ENCODE results near the gene DTYMK.
A peak's percentile ranks its signal among the peaks of the same experiment; 100 is the strongest.

DTYMK gene

DNA sequence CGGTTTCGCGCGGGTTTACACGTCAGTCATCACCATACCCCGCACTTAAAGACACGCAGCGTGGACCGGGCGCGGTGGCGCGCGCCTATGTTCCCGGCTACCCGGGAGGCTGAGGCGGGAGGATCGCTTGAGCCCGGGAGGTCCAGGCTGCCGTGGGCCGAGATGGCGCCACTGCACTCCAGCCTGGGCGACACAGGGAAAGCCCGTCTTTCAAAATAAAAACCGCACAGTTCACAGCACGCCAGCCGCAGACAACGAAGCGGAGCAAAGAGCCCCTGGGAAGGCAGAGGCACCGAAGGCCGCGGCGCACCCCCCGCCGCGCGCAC lies 328 bp downstream of the DTYMK start:
- H3K4me3 ChIP-seq (ENCODE audit: low read length in 2 of 2): peak overlapping the region; percentile 84 to 87

DNA sequence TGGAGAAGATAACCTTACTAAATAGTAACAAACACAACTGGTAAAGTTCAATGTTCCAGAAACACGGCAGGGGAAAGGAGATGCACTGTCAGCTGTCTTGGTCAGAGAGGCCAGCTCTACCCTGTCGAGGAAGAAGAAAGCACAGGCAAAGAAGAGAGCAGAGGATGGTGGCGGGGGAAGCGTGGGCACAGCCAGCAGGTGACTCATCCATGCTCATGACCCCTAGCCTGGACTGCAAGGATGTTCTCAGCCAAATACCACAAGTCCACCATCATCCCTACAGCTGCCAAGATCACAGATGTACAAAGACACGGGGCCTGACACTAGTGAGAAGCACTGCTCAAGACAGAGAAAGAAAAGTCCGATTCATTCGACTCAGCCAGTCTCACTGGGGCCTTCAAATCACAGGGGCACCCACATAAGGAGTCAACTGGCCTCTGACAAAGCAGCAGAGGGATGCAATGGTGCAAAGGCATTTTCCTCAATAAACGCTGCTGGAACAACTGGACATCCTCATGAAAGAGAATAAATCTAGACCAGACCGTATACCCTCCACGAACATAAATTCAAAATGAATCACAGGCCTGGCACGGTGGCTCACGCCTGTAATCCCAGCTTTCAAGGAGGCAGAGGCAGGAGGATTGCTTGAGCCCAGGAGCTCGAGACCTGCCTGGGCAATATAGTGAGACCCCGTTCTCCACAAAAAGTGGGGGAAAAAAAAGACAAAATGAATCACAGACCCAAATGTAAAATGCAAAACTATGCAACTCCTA lies 5.6 kb downstream of the DTYMK start:
- no peak overlapping the region for H3K4me3 ChIP-seq (ENCODE audit: low read length in 2 of 2)
- no peak overlapping the region for H3K27ac ChIP-seq (ENCODE audit: low read depth in 2 of 2, low read length in 2 of 2)
- H3K9ac ChIP-seq (ENCODE audit: low read depth in 1 of 2, low read length in 2 of 2): no peak overlapping the region
- H3K9me3 ChIP-seq (ENCODE audit: control insufficient read depth in 2 of 2, low read length in 2 of 2): no peaks in the 10 kb centered on the region
- no peaks in the 10 kb centered on the region for H3K27me3 ChIP-seq (ENCODE audit: control insufficient read depth in 2 of 2, insufficient read depth in 2 of 2, low read length in 2 of 2)
- H3K4me1 ChIP-seq (ENCODE audit: control insufficient read depth in 2 of 2, insufficient read depth in 2 of 2, low read length in 2 of 2): peaks cover 3 to 5% of the 10 kb centered on the region in 2 donors
- peaks cover 13 to 36% of the 10 kb centered on the region in 2 donors for H3K36me3 ChIP-seq (ENCODE audit: control insufficient read depth in 2 of 2, insufficient read depth in 2 of 2, low read length in 2 of 2)

More for the DNA sequence above, 328 bp downstream of the DTYMK start:
- Histone ChIP-seq H3K36me3 (ENCODE audit: control insufficient read depth in 2 of 2, insufficient read depth in 2 of 2, low read length in 2 of 2) (peaks cover 8 to 13% of the 10 kb centered on the region in 2 donors), H3K4me1 (ENCODE audit: control insufficient read depth in 2 of 2, insufficient read depth in 2 of 2, low read length in 2 of 2) (peaks cover 17 to 19% of the 10 kb centered on the region in 2 donors), H3K27me3 (ENCODE audit: control insufficient read depth in 2 of 2, insufficient read depth in 2 of 2, low read length in 2 of 2) (no peaks in the 10 kb centered on the region), H3K9ac (ENCODE audit: low read depth in 1 of 2, low read length in 2 of 2) (peak overlapping the region; percentile 70 to 77), H3K27ac (ENCODE audit: low read depth in 2 of 2, low read length in 2 of 2) (peak overlapping the region in 1 of 2 donors; percentile 43), H3K9me3 (ENCODE audit: control insufficient read depth in 2 of 2, low read length in 2 of 2) (no peaks in the 10 kb centered on the region)

GRCh38 chr2:241680044-241680443 lies 6.6 kb downstream of the DTYMK start:
- H3K4me1 ChIP-seq (ENCODE audit: control insufficient read depth in 2 of 2, insufficient read depth in 2 of 2, low read length in 2 of 2): no peaks in the 10 kb centered on the region
- H3K9me3 ChIP-seq (ENCODE audit: control insufficient read depth in 2 of 2, low read length in 2 of 2): no peaks in the 10 kb centered on the region
- H3K27me3 ChIP-seq (ENCODE audit: control insufficient read depth in 2 of 2, insufficient read depth in 2 of 2, low read length in 2 of 2): no peaks in the 10 kb centered on the region
- H3K36me3 ChIP-seq (ENCODE audit: control insufficient read depth in 2 of 2, insufficient read depth in 2 of 2, low read length in 2 of 2): peaks cover 13 to 36% of the 10 kb centered on the region in 2 donors
- no peak overlapping the region for H3K4me3 ChIP-seq (ENCODE audit: low read length in 2 of 2)
- H3K9ac ChIP-seq (ENCODE audit: low read depth in 1 of 2, low read length in 2 of 2): no peak overlapping the region
- no peak overlapping the region for H3K27ac ChIP-seq (ENCODE audit: low read depth in 2 of 2, low read length in 2 of 2)

DNA sequence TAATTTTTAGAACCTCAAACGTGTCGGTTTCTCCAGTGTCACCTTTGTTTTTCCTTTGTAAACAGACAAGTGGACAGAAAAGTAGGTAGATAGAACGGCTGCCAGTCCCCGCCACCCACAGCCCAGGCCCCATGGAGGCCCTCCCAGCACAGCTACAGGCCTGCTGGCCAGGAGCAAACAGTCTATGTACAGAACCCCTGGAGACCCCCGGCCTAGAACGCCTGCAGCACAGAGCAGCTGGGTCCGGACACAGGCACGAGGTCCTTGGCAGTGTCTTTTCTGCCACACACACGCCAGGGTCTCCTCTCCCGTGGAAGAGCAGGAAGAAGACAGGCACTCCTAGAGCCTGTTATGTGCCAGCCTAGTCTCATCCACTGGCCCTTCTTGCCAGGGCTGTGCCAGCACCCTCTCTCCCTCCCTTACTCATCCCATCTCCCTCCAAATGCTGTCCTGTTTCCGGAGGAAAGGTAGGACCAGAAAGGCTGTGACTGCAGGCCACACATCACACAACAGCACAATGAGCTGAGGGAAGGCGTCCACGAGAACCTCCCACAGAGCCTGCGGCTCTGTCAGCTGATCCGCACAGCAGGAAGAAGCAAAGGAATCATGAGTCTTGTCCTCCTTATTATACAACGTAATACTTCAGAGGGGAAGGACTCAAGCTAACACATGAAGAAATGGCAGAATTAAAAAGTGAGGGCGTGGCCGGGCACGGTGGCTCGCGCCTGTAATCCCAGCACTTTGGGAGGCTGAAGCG lies 7.7 kb downstream of the DTYMK start:
- Histone ChIP-seq H3K9me3 (ENCODE audit: control insufficient read depth in 2 of 2, low read length in 2 of 2) (no peaks in the 10 kb centered on the region), H3K9ac (ENCODE audit: low read depth in 1 of 2, low read length in 2 of 2) (no peak overlapping the region), H3K4me3 (ENCODE audit: low read length in 2 of 2) (no peak overlapping the region), H3K36me3 (ENCODE audit: control insufficient read depth in 2 of 2, insufficient read depth in 2 of 2, low read length in 2 of 2) (peaks cover 13 to 39% of the 10 kb centered on the region in 2 donors), H3K4me1 (ENCODE audit: control insufficient read depth in 2 of 2, insufficient read depth in 2 of 2, low read length in 2 of 2) (no peaks in the 10 kb centered on the region), H3K27me3 (ENCODE audit: control insufficient read depth in 2 of 2, insufficient read depth in 2 of 2, low read length in 2 of 2) (no peaks in the 10 kb centered on the region), H3K27ac (ENCODE audit: low read depth in 2 of 2, low read length in 2 of 2) (no peak overlapping the region)

DNA sequence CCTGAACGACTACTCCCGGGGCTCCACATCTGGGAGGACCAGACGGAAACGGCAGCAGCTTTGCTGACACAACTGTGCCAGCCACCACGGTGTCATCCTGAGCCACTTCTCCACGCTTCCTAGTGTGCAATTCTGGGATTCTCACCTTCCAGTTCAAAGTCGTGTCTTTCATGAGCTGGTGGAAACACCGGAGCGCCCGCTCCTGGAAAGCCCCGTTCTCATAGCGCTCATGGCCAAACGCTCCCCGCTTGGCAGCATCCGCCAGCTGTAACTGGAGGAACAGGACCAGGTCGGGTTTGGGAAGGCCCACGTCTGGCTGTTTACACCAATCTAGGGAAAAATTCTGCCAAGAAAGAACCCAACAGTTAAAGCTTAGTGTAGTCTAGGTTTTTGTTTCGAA lies 8.3 kb downstream of the DTYMK start:
- Histone ChIP-seq H3K9ac (ENCODE audit: low read depth in 1 of 2, low read length in 2 of 2) (no peak overlapping the region), H3K4me3 (ENCODE audit: low read length in 2 of 2) (no peak overlapping the region), H3K27me3 (ENCODE audit: control insufficient read depth in 2 of 2, insufficient read depth in 2 of 2, low read length in 2 of 2) (no peaks in the 10 kb centered on the region), H3K27ac (ENCODE audit: low read depth in 2 of 2, low read length in 2 of 2) (no peak overlapping the region), H3K4me1 (ENCODE audit: control insufficient read depth in 2 of 2, insufficient read depth in 2 of 2, low read length in 2 of 2) (no peaks in the 10 kb centered on the region), H3K9me3 (ENCODE audit: control insufficient read depth in 2 of 2, low read length in 2 of 2) (no peaks in the 10 kb centered on the region), H3K36me3 (ENCODE audit: control insufficient read depth in 2 of 2, insufficient read depth in 2 of 2, low read length in 2 of 2) (peaks cover 13 to 39% of the 10 kb centered on the region in 2 donors)

DNA sequence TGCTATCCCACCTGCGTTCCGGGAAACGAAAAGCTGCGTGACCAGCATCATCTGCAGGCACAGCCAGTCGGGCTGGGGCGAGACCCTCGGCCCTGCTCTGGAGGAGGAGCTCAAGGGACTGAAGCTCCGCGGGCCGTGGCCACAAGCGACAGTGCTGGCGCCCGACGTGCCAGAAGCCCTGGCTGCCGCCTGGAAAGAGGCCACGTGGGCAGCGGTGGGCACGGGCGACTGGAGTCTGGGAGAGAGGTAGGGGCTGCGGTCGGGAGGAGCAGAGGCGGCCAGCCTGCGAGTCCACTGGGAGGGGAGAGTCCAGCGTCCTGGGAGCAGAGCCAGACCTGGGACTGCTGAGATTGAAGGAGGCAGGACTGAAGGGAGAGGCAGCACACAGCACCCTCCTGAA lies 9.2 kb downstream of the DTYMK start:
- no peaks in the 10 kb centered on the region for H3K27me3 ChIP-seq (ENCODE audit: control insufficient read depth in 2 of 2, insufficient read depth in 2 of 2, low read length in 2 of 2)
- peaks cover 13 to 45% of the 10 kb centered on the region in 2 donors for H3K36me3 ChIP-seq (ENCODE audit: control insufficient read depth in 2 of 2, insufficient read depth in 2 of 2, low read length in 2 of 2)
- H3K4me3 ChIP-seq (ENCODE audit: low read length in 2 of 2): no peak overlapping the region
- no peak overlapping the region for H3K27ac ChIP-seq (ENCODE audit: low read depth in 2 of 2, low read length in 2 of 2)
- H3K9me3 ChIP-seq (ENCODE audit: control insufficient read depth in 2 of 2, low read length in 2 of 2): no peaks in the 10 kb centered on the region
- H3K9ac ChIP-seq (ENCODE audit: low read depth in 1 of 2, low read length in 2 of 2): no peak overlapping the region
- no peaks in the 10 kb centered on the region for H3K4me1 ChIP-seq (ENCODE audit: control insufficient read depth in 2 of 2, insufficient read depth in 2 of 2, low read length in 2 of 2)

DNA sequence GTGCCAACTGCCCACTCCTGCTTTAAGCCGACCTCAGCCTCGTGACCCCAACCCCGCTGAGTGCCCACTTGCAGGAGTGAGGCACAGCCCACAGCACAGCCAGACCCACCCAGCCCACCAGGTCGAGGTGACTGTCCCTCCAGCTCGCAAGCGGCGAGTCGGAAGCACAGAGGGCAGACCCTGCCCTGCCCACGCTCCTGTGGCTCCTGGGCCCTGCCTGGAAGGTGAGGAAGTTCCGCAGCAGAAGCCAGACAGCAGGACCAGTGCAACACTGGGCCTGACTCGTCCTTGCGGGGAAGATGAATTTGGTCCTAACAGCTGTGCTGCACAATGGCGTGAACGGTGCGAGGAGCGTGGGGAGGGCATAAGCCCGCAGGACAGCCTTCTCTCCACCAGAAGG lies 9.9 kb downstream of the DTYMK start:
- H3K4me3 ChIP-seq (ENCODE audit: low read length in 2 of 2): no peak overlapping the region
- no peak overlapping the region for H3K9ac ChIP-seq (ENCODE audit: low read depth in 1 of 2, low read length in 2 of 2)
- H3K4me1 ChIP-seq (ENCODE audit: control insufficient read depth in 2 of 2, insufficient read depth in 2 of 2, low read length in 2 of 2): no peaks in the 10 kb centered on the region
- no peaks in the 10 kb centered on the region for H3K9me3 ChIP-seq (ENCODE audit: control insufficient read depth in 2 of 2, low read length in 2 of 2)
- peaks cover 16 to 49% of the 10 kb centered on the region in 2 donors for H3K36me3 ChIP-seq (ENCODE audit: control insufficient read depth in 2 of 2, insufficient read depth in 2 of 2, low read length in 2 of 2)
- H3K27ac ChIP-seq (ENCODE audit: low read depth in 2 of 2, low read length in 2 of 2): no peak overlapping the region
- H3K27me3 ChIP-seq (ENCODE audit: control insufficient read depth in 2 of 2, insufficient read depth in 2 of 2, low read length in 2 of 2): no peaks in the 10 kb centered on the region

GRCh38 chr2:241675885-241676284 lies 10.7 kb downstream of the DTYMK start:
- no peaks in the 10 kb centered on the region for H3K4me1 ChIP-seq (ENCODE audit: control insufficient read depth in 2 of 2, insufficient read depth in 2 of 2, low read length in 2 of 2)
- H3K27ac ChIP-seq (ENCODE audit: low read depth in 2 of 2, low read length in 2 of 2): no peak overlapping the region
- no peaks in the 10 kb centered on the region for H3K27me3 ChIP-seq (ENCODE audit: control insufficient read depth in 2 of 2, insufficient read depth in 2 of 2, low read length in 2 of 2)
- peaks cover 20 to 51% of the 10 kb centered on the region in 2 donors for H3K36me3 ChIP-seq (ENCODE audit: control insufficient read depth in 2 of 2, insufficient read depth in 2 of 2, low read length in 2 of 2)
- H3K4me3 ChIP-seq (ENCODE audit: low read length in 2 of 2): no peak overlapping the region
- H3K9ac ChIP-seq (ENCODE audit: low read depth in 1 of 2, low read length in 2 of 2): no peak overlapping the region
- H3K9me3 ChIP-seq (ENCODE audit: control insufficient read depth in 2 of 2, low read length in 2 of 2): no peaks in the 10 kb centered on the region

GRCh38 chr2:241673797-241674725 lies 12.6 kb downstream of the DTYMK start:
- no peak overlapping the region for H3K4me3 ChIP-seq (ENCODE audit: low read length in 2 of 2)
- no peaks in the 10 kb centered on the region for H3K27me3 ChIP-seq (ENCODE audit: control insufficient read depth in 2 of 2, insufficient read depth in 2 of 2, low read length in 2 of 2)
- H3K9me3 ChIP-seq (ENCODE audit: control insufficient read depth in 2 of 2, low read length in 2 of 2): no peaks in the 10 kb centered on the region
- no peaks in the 10 kb centered on the region for H3K4me1 ChIP-seq (ENCODE audit: control insufficient read depth in 2 of 2, insufficient read depth in 2 of 2, low read length in 2 of 2)
- no peak overlapping the region for H3K9ac ChIP-seq (ENCODE audit: low read depth in 1 of 2, low read length in 2 of 2)
- H3K36me3 ChIP-seq (ENCODE audit: control insufficient read depth in 2 of 2, insufficient read depth in 2 of 2, low read length in 2 of 2): peaks cover 28 to 53% of the 10 kb centered on the region in 2 donors
- no peak overlapping the region for H3K27ac ChIP-seq (ENCODE audit: low read depth in 2 of 2, low read length in 2 of 2)
